Measurements from ENCODE around the gene FAU. TPM values are rescaled to one million over a fixed set of nuclear protein-coding genes. Genes with fewer than 3 reads are reported as not detected.

The FAU gene
- total and polyA plus RNA-seq, 9 of the 15 experiments (the other 6 are each of a cell fraction or from before 2014, with no cell fraction given) = 433 to 1,827 (median 942) TPM

DNA sequence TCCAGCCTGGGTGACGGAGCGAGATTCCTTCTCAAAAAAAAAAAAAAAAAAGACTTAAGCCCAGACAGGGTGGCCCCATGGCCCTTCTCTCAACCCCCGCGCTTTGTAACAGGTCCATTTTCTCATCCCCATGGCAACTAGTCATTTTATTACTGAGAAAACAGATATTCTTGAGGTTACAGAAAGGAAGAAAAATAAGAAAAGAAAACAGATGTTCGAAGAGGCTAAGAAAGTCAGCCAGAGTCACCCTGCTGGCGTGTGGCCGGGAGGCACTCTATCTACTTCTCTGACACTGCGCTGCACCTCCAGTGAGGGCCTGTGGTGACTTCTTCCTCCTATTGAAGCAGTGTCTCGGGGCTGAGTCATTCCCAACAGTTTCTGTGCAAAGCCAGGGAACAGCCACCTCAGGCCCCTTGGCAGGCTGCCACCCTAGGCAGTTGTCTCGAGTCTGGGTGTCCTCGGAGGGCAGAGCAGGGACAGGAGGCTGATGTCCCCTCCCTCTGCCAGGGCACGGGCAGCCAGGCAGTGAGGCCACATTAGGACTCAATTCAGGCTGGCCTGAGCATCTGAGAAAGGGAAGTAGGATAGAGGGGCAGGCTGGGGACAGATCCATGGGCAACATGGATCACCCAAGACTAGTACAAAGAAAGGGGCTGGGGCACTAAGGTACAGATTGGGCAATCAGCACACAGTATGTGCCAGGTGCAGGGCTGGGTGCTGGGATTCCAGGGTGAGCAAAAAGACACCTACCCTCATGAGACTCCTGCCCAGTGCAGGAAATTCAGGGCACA is 28.8 kb upstream of the FAU start (continued):
- TF ChIP-seq, protein P1, sequence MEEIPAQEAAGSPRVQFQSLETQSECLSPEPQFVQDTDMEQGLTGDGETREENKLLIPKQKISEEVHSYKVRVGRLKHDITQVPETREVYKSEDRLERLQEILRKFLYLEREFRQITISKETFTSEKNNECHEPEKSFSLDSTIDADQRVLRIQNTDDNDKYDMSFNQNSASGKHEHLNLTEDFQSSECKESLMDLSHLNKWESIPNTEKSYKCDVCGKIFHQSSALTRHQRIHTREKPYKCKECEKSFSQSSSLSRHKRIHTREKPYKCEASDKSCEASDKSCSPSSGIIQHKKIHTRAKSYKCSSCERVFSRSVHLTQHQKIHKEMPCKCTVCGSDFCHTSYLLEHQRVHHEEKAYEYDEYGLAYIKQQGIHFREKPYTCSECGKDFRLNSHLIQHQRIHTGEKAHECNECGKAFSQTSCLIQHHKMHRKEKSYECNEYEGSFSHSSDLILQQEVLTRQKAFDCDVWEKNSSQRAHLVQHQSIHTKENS (CRISPR knock-in tag; IDR thresholded peaks at IDR 0.05) = no peak
- TF ChIP-seq RBM25 (IDR thresholded peaks at IDR 0.05; ENCODE audit: low read depth, low read length, severe bottlenecking) (no peak), FOXM1 (IDR thresholded peaks at IDR 0.05; ENCODE audit: low read depth) (no peak), FOXM1 (CRISPR knock-in tag; IDR thresholded peaks at IDR 0.05; ENCODE audit: low read depth) (no peak), CCNT2 (IDR thresholded peaks at IDR 0.05; ENCODE audit: borderline replicate concordance, extremely low read depth, insufficient read length, low read depth, low read length) (peak; percentile 32), MYC (IDR thresholded peaks at IDR 0.05; ENCODE audit: low read depth, low read length) (0 out of 2 replicates have a peak, but pooled peaks have one; percentile 16), MYC (CRISPR knock-in tag; IDR thresholded peaks at IDR 0.05; ENCODE audit: borderline replicate concordance, low read depth) (no peak), HNRNPL (IDR thresholded peaks at IDR 0.05; ENCODE audit: low read depth, low read length) (no peak), PHF8 (IDR thresholded peaks at IDR 0.05; ENCODE audit: borderline replicate concordance, low read length) (peak; percentile 40; the same call in 1 of the 2 replicates), RBM14 (IDR thresholded peaks at IDR 0.05; ENCODE audit: borderline replicate concordance, insufficient read depth, low read depth, low read length) (no peak), ZNF239 (CRISPR knock-in tag; IDR thresholded peaks at IDR 0.05) (no peak), BRD4 (IDR thresholded peaks at IDR 0.05) (no peak), NBN (IDR thresholded peaks at IDR 0.05; ENCODE audit: low read depth) (no peak; the same call in 1 of the 2 replicates), NFIX (CRISPR knock-in tag; IDR thresholded peaks at IDR 0.05; ENCODE audit: low read depth) (peak; percentile 39; the same call in 1 of the 2 replicates), RCOR1 (IDR thresholded peaks at IDR 0.05; ENCODE audit: borderline replicate concordance in 1 of 2, low read depth in 2 of 2, low read length in 2 of 2) (peak in 1 of 2 experiments; percentile 19; a peak in 1 of 4 replicates), TSC22D4 (tag; IDR thresholded peaks at IDR 0.05) (no peak), DNMT1 (IDR thresholded peaks at IDR 0.05) (no peak), ZNF311 (CRISPR knock-in tag; IDR thresholded peaks at IDR 0.05) (no peak)
- TF ChIP-seq, protein P2, sequence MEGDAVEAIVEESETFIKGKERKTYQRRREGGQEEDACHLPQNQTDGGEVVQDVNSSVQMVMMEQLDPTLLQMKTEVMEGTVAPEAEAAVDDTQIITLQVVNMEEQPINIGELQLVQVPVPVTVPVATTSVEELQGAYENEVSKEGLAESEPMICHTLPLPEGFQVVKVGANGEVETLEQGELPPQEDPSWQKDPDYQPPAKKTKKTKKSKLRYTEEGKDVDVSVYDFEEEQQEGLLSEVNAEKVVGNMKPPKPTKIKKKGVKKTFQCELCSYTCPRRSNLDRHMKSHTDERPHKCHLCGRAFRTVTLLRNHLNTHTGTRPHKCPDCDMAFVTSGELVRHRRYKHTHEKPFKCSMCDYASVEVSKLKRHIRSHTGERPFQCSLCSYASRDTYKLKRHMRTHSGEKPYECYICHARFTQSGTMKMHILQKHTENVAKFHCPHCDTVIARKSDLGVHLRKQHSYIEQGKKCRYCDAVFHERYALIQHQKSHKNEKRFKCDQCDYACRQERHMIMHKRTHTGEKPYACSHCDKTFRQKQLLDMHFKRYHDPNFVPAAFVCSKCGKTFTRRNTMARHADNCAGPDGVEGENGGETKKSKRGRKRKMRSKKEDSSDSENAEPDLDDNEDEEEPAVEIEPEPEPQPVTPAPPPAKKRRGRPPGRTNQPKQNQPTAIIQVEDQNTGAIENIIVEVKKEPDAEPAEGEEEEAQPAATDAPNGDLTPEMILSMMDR (IDR thresholded peaks at IDR 0.05 in 2 of 3, conservative IDR thresholded peaks at IDR 0.05 in 1 of 3; ENCODE audit: insufficient read depth in 2 of 3, low read depth in 1 of 3, low read length in 3 of 3) = peak in 2 of 3 experiments; percentile 15 to 26; a peak in 1 of 6 replicates
- TF ChIP-seq, protein P3, sequence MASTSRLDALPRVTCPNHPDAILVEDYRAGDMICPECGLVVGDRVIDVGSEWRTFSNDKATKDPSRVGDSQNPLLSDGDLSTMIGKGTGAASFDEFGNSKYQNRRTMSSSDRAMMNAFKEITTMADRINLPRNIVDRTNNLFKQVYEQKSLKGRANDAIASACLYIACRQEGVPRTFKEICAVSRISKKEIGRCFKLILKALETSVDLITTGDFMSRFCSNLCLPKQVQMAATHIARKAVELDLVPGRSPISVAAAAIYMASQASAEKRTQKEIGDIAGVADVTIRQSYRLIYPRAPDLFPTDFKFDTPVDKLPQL (IDR thresholded peaks at IDR 0.05; ENCODE audit: extremely low read depth, insufficient read length) = no peak
- TF ChIP-seq, protein P4, sequence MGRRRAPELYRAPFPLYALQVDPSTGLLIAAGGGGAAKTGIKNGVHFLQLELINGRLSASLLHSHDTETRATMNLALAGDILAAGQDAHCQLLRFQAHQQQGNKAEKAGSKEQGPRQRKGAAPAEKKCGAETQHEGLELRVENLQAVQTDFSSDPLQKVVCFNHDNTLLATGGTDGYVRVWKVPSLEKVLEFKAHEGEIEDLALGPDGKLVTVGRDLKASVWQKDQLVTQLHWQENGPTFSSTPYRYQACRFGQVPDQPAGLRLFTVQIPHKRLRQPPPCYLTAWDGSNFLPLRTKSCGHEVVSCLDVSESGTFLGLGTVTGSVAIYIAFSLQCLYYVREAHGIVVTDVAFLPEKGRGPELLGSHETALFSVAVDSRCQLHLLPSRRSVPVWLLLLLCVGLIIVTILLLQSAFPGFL (CRISPR knock-in tag; IDR thresholded peaks at IDR 0.05) = no peak
- TF ChIP-seq, protein P5, sequence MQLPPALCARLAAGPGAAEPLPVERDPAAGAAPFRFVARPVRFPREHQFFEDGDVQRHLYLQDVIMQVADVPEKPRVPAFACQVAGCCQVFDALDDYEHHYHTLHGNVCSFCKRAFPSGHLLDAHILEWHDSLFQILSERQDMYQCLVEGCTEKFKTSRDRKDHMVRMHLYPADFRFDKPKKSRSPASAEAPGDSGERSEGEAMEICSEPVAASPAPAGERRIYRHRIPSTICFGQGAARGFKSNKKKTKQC (CRISPR knock-in tag; IDR thresholded peaks at IDR 0.05) = no peak
